ENCODE data around the gene ZNF726.
"Not testable (repeated sequence)": the region's sequence is repeated elsewhere in the genome, so short reads cannot be mapped to it uniquely, and the experiment has no call there.

Gene ZNF726

DNA sequence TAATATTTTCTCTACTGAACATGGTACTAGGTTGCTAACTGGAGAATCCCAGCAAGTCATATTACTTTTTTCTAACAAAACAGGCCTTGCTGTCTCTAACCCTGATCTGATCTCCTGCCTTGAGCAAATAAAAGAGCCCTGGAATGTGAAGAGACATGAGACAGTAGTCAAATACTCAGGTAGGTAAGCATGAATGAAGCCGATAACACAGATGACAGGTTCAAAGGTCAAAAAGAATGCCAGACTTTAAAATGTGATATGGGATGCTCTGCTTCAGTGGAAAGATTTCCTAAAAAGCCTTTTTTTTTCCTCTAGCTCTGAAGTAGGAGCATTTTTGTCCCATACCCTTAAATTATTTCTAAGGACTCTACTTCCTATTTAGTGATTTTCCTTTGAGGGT is 28.7 kb downstream of the ZNF726 start:
- TF ChIP-seq, protein P1, sequence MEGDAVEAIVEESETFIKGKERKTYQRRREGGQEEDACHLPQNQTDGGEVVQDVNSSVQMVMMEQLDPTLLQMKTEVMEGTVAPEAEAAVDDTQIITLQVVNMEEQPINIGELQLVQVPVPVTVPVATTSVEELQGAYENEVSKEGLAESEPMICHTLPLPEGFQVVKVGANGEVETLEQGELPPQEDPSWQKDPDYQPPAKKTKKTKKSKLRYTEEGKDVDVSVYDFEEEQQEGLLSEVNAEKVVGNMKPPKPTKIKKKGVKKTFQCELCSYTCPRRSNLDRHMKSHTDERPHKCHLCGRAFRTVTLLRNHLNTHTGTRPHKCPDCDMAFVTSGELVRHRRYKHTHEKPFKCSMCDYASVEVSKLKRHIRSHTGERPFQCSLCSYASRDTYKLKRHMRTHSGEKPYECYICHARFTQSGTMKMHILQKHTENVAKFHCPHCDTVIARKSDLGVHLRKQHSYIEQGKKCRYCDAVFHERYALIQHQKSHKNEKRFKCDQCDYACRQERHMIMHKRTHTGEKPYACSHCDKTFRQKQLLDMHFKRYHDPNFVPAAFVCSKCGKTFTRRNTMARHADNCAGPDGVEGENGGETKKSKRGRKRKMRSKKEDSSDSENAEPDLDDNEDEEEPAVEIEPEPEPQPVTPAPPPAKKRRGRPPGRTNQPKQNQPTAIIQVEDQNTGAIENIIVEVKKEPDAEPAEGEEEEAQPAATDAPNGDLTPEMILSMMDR (IDR thresholded peaks at IDR 0.05; ENCODE audit: insufficient read depth, missing control alignments), result no peak
- DNase-seq (ENCODE audit: insufficient read length, low spot score) (no peak), FAIRE-seq (no peak)

GRCh38 chr19:23946569-23946968 is 31.9 kb downstream of the ZNF726 start:
- TF ChIP-seq, protein P1 (IDR thresholded peaks at IDR 0.05; ENCODE audit: insufficient read depth, missing control alignments), result no peak
- DNase-seq (ENCODE audit: insufficient read length, low spot score), result no peak
- no peak for FAIRE-seq

DNA sequence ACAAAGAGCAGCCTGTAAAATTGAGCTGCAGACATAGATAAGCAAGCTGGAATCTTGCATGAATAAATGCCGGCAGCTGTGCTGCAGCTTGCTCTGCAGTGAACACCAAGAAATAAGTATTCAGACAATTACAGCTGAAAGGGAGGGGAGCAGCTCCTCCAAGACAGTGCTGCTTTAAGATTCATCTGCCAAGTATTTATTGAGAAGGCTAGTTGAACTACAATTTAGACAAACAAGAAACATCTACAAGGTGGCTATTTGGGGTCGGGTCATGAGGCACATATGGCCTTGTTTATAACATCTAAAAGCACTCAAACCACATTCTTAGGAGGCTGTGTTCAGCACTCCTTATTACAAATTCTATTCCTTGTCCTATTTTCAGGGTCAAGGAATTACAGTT is 34.9 kb downstream of the ZNF726 start:
- FAIRE-seq, result no peak
- DNase-seq (ENCODE audit: insufficient read length, low spot score), result no peak
- TF ChIP-seq, protein P1 (IDR thresholded peaks at IDR 0.05; ENCODE audit: insufficient read depth, missing control alignments), result no peak

GRCh38 chr19:23956051-23956450 is 41.4 kb downstream of the ZNF726 start:
- DNase-seq (ENCODE audit: insufficient read length, low spot score) (no peak), FAIRE-seq (no peak)
- TF ChIP-seq, protein P1 (IDR thresholded peaks at IDR 0.05; ENCODE audit: insufficient read depth, missing control alignments), result no peak

DNA sequence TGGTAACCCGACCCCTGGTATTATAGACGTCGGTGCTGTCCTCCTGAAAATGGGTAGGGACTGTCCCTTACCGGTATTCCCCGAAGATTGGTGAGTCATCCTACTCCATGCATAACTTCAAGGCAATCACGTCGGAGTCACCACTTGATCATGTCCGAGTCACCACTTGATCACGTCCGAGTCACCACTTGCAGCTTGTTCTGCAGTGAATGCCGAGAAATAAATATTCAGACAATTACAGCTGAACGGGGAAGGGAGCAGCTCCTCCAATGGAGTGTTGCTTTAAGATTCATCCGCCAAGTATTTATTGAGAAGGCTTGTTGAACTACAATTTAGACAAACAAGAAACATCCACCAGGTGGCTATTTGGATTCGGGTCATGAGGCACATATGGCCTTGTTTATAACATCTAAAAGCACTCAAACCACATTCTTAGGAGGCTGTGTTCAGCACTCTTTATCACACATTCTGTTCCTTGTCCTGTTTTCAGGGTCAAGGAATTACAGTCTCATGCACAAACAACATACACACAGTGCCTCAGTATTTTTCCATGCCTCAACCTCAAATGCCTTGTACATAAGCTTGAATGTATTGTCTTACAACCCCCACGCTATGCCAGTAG is 43.1 kb downstream of the ZNF726 start:
- FAIRE-seq, result no peak
- TF ChIP-seq, protein P1 (IDR thresholded peaks at IDR 0.05; ENCODE audit: insufficient read depth, missing control alignments), result no peak
- no peak for DNase-seq (ENCODE audit: insufficient read length, low spot score)

DNA sequence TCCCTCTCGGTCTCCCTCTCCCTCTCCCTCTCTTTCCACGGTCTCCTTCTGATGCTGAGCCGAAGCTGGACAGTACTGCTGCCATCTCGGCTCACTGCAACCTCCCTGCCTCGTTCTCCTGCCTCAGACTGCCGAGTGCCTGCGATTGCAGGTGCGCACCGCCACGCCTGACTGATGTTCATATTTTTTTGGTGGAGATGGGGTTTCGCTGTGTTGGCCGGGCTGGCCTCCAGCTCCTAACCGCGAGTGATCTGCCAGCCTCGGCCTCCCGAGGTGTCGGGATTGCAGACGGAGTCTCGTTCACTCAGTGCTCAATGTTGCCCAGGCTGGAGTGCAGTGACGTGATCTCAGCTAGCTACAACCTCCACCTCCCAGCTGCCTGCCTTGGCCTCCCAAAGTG is 48.7 kb downstream of the ZNF726 start:
- DNase-seq (ENCODE audit: insufficient read length, low spot score); FAIRE-seq: not testable (repeated sequence)

GRCh38 chr19:23963881-23964280 is 49.2 kb downstream of the ZNF726 start:
- FAIRE-seq; DNase-seq (ENCODE audit: insufficient read length, low spot score): not testable (repeated sequence)

DNA sequence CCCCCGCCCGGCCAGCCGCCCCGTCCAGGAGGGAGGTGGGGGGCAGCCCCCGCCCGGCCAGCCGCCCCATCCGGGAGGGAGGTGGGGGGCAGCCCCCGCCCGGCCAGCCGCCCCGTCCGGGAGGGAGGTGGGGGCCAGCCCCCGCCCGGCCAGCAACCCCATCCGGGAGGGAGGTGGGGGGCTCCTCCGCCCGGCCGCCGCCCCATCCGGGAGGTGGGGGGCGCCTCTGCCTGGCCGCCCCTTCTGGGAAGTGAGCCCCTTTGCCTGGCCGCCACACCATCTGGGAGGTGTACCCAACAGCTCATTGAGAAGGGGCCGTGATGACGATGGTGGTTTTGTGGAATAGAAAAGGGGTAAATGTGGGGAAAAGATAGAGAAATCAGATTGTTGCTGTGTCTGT is 49.6 kb downstream of the ZNF726 start:
- not testable (repeated sequence) for DNase-seq (ENCODE audit: insufficient read length, low spot score); FAIRE-seq

DNA sequence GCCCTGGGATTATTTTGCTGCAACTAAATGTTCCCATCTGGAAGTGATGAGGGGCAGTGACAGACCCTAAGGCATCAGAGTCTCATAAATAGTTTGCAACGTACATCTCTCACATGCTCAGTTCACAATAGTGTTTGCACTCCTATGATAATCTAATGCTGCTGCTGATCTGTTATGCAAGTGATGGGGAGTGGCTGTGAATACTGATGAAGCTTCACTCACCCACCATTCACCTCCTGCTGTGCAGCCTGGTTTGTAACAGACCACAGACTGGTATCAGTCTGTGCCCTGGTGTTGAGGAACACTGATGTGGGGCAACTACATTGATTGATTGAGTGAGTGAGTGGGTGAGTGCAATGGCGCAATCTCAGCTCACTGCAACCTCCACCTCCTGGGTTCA is 54.9 kb downstream of the ZNF726 start:
- FAIRE-seq, result no peak
- DNase-seq (ENCODE audit: insufficient read length, low spot score), result no peak
- TF ChIP-seq, protein P1 (IDR thresholded peaks at IDR 0.05; ENCODE audit: insufficient read depth, missing control alignments), result no peak

Measured in D721Med (cell line).